Lower leg skin (tissue), 4 donors: ENCODE results near the gene LIN52. TPM values are rescaled to one million over a fixed set of nuclear protein-coding genes. Genes with fewer than 3 reads are reported as not detected.
"Not testable (repeated sequence)": the region's sequence is repeated elsewhere in the genome, so short reads cannot be mapped to it uniquely, and the experiment has no call there.

Experiments used
- DNase-seq, 2 donors: peaks; one replicate each; pipeline ENCODE4 v3.0.0-alpha.2; 2019; ENCODE audit warnings: low spot score in 2 of 2
- H3K4me3 ChIP-seq: fragments of 200-600 bp; sonication (generic); 2 replicates; pipeline ENCODE4 v1.5.1; 2017; ENCODE audit warnings: mild to moderate bottlenecking, low read depth; ENCODE audit not compliant: poor library complexity, severe bottlenecking
- CTCF ChIP-seq, 3 donors: fragments of 450-650 bp; IDR thresholded peaks; one replicate each; pipeline ENCODE4 v1.5.1; 2016; ENCODE audit warnings: antibody characterized with exemption in 3 of 3, mild to moderate bottlenecking in 3 of 3, moderate library complexity in 2 of 3
- POLR2A ChIP-seq, 2 donors: fragments of 450-650 bp; IDR thresholded peaks; one replicate each; pipeline ENCODE4 v1.6.1; 2016 to 2017; ENCODE audit warnings: antibody characterized with exemption in 2 of 2, mild to moderate bottlenecking in 1 of 2, moderate library complexity in 1 of 2
- WGBS, 2 donors: methylation state at CpG; one replicate each; pipeline ENCODE4 v1.1.5; 2018; 5-methylcytosine and 5-hydroxymethylcytosine counted together
- intact Hi-C: fragments of 100-400 bp; cut with DNase I; formaldehyde crosslinking; loops from one replicate; pipeline ENCODE4 v1.15.0; 2023; ENCODE audit warnings: low total_unique reads
- total RNA-seq, 4 donors: library from RNA; depleted of rRNA; stranded (reverse); fragments of >200 nt; gene quantifications; one replicate each; pipeline ENCODE4 v1.1.0, GENCODE V29; 2016

The LIN52 gene
- total RNA-seq, 4 donors from 2014 or later, result 5.6 to 7.9 (median 5.8) TPM

DNA sequence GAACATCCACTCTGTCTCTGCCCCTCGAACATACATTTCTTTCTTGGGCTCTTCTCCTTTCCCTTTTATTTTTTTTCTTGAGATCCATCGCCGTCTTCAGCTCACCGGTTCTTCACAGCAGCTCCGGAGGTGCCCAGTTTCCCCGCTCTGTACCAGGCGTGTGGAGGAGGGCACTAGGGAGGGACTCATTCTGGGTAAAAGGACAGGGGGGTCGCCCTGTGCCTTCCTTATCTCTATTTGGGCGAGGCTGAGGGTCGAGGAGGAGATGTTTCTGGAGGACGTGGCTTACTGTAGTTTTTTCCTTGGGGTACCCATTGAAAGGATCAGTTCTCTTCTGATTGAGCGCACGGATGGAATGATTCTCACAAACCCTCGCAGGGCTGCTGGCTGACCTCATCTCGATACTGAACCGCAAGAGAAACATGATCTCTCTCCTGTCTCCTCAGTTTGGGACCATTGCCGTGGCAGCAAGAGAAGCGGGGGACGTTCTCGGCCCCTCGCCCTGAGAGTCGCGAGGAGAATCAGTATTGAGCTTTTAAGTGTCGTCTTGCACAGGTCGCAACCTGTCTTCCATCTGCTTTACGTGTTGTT lies 386 bp downstream of the LIN52 start:
- no peak for TF ChIP-seq POLR2A (IDR thresholded peaks at IDR 0.05)
- DNase-seq, result peak; percentile 15 to 84
- H3K4me3 ChIP-seq, result peak overlapping the region; percentile 60
- intact Hi-C loops, result no loop called here
- WGBS, 2 donors, result 0 to 1% methylated on average over 26 of the region's 26 CpGs

- intact Hi-C loops, result no loop called here
- no peak overlapping the region for H3K4me3 ChIP-seq
- TF ChIP-seq POLR2A (IDR thresholded peaks at IDR 0.05) (no peak), CTCF (IDR thresholded peaks at IDR 0.05) (no peak)
- no peak for DNase-seq
- 94 to 95% methylated on average over 1 of the region's 1 CpG for WGBS, 2 donors
These were observed 1.1 kb downstream of the LIN52 start for GRCh38 chr14:74085828-74086227.

DNA sequence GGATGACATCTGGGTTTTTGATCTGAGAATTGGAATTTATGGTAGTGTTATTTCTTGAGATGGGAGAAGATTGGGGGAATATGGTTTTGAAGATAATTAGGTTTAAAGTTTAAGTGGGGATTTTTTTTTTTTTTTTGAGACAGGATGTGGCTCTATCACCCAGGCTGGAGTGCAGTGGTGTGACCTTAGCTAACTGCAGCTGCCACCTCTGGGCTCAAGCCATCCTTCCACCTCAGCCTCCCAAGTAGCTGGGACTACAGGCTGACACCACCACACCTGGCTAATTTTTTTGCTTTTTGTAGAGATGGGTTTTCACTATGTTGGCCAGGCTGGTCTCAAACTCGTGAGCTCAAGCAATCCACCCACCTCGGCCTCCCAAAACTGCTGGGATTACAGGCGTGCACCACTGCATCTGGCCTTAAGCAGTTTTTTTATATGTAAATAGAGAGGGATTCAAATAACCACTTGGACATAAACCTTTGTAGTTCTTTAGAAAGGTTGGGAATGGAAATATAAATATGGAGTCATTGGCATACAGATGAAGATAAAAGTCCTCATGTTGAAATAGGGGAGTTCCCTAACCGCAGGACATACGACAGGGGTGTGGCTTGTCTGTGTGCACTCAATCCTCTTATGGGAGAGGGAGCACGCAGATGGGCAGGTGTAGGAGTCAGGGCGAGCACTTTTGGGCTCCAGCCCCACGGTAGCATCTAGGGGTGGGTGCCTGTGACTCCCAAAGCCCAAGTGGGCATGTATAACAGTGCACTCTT lies 4.7 kb downstream of the LIN52 start:
- TF ChIP-seq CTCF (IDR thresholded peaks at IDR 0.05) (no peak), POLR2A (IDR thresholded peaks at IDR 0.05) (no peak)
- no peak overlapping the region for H3K4me3 ChIP-seq
- no peak for DNase-seq
- intact Hi-C loops, result no loop called here
- 83% methylated on average over 8 of the region's 8 CpGs for WGBS, 2 donors

- intact Hi-C loops, result no loop called here
- no peak for DNase-seq
- TF ChIP-seq CTCF (IDR thresholded peaks at IDR 0.05), result no peak
- TF ChIP-seq POLR2A (IDR thresholded peaks at IDR 0.05), result no peak
- no peak overlapping the region for H3K4me3 ChIP-seq
- 95% methylated on average over 2 of the region's 2 CpGs for WGBS, 2 donors
These were observed 20.6 kb downstream of the LIN52 start for GRCh38 chr14:74105381-74105780.

DNA sequence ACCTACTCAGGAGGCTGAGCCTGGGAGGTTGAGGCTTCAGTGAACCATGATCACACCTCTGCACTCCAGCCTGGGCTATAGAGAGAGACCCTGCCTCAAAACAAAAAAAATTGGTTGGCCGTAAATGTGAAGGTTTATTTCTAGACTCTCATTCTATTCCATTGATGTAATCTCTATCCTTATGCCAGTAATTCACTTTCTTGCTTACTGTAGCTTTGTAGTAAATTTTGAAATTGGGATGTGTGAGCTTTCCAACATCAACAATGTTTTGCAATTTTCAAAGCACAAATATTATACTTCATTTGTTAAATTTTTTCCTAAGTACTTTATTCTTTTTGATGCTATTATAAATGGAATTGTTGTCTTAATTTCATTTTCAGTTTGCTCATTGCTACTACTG lies 24.6 kb downstream of the LIN52 start:
- WGBS, 2 donors, result 86 to 88% methylated on average over 1 of the region's 1 CpG
- H3K4me3 ChIP-seq, result no peak overlapping the region
- no peak for TF ChIP-seq POLR2A (IDR thresholded peaks at IDR 0.05)
- TF ChIP-seq CTCF (IDR thresholded peaks at IDR 0.05), result no peak
- no peak for DNase-seq
- intact Hi-C loops, result no loop called here

DNA sequence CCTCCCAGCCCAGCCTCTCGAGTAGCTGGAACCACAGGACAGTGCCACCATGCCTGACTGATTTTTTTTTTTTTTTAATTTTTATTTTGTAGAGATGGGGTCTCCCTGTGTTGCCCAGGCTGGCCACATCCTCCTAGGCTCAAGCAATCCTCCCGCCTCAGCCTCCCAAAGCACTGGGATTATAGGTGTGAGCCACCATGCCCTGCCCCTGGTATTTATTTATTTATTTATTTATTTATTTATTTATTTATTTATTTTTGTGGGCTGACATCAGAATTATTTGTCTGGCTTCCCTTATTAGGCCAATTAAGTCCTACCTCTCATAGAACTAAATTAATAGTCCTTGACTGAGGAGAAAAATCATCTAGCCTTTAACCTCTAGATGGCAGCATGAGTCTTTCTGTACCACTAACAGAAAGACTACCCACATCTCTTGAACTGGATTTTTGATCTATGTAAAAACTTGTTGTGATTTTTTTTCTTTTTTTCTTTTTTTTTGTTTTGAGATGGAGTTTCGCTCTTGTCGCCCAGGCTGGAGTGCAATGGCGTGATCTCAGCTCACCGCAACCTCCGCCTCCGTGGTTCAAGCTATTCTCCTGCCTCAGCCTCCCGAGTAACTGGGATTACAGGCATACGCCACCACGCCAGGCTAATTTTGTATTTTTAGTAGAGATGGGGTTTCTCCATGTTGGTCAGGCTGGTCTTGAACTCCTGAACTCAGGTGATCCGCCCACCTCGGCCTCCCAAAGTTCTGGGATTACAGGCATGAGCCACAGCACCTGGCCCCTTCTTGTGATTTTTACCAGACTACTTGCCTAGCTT lies 26.9 kb downstream of the LIN52 start:
- not testable (repeated sequence) for DNase-seq, H3K4me3 ChIP-seq
- intact Hi-C loops, result loop anchor here (10.0 kb wide), 1 partner anchor 143 kb away; no protein-coding TSS in a partner anchor
- WGBS, 2 donors, result 88 to 96% methylated on average over 13 of the region's 13 CpGs

DNA sequence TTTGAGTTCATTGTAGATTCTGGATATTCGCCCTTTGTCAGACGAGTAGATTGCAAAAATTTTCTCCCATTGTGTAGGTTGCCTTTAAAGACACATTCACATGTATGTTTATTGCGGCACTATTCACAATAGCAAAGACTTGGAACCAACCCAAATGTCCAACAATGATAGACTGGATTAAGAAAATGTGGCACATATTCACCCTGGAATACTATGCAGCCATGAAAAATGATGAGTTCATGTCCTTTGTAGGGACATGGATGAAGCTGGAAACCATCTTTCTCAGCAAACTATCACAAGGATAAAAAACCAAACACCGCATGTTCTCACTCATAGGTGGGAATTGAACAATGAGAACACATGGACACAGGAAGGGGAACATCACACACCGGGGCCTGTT lies 40.7 kb downstream of the LIN52 start:
- intact Hi-C loops, DNase-seq, H3K4me3 ChIP-seq: not testable (repeated sequence)
- WGBS, 2 donors, result 72 to 93% methylated on average over 4 to 5 of the region's 5 CpGs
